Measurements from ENCODE around the gene OMP. TPM values are rescaled to one million over a fixed set of nuclear protein-coding genes. Genes with fewer than 3 reads are reported as not detected.

Gene OMP
- total and polyA plus RNA-seq, 2 of the 13 experiments (the other 11 are each of a cell fraction or from before 2014, with no cell fraction given), result not detected

DNA sequence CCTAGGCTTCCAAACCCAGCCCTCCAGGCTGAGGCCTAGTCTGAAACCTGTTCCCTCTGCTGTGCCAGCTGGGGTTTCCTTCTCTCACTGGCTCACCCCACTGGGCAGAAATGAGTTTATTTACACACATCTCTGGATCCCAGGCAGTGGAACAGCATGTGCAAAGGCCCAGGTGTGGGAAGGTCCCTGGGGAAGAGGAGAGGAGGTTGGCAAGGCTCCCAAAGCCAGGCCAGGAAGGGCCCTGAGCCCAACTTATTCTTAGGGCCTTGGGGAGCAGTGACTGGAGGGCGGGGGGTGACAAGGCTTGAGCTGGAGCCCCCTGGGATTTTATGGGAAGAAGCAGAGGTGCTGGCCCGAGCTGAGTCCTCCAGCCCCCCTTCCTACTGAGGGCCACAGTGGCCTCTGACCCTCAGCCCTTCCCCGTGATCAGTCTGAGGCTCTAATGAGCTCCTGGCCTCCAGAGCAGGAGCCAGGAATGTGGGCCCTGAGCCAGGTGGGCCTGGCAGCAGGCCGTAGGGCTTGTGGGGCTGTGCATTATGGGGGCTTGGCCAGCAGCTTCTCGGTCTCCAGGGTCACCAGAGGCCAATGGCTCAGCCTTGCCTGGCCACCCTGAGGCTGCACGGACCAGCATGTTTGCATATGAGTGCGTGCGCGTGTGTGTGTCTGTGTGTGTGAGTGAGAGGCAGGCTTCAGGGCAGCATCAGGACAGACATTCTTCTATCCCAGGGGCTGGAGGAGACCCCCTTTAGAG lies 28.3 kb downstream of the OMP start (continued):
- TF ChIP-seq, protein P1, sequence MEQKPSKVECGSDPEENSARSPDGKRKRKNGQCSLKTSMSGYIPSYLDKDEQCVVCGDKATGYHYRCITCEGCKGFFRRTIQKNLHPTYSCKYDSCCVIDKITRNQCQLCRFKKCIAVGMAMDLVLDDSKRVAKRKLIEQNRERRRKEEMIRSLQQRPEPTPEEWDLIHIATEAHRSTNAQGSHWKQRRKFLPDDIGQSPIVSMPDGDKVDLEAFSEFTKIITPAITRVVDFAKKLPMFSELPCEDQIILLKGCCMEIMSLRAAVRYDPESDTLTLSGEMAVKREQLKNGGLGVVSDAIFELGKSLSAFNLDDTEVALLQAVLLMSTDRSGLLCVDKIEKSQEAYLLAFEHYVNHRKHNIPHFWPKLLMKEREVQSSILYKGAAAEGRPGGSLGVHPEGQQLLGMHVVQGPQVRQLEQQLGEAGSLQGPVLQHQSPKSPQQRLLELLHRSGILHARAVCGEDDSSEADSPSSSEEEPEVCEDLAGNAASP (CRISPR knock-in tag; IDR thresholded peaks at IDR 0.05; ENCODE audit: borderline replicate concordance), result peak; percentile 93; the same call in 1 of the 2 replicates
- TF ChIP-seq ESRRA (CRISPR knock-in tag; IDR thresholded peaks at IDR 0.05; ENCODE audit: low read depth) (0 out of 2 replicates have a peak, but pooled peaks have one; percentile 37), RFX1 (IDR thresholded peaks at IDR 0.05) (peak; percentile 42; the same call in 1 of the 2 replicates), DPF2 (CRISPR knock-in tag; IDR thresholded peaks at IDR 0.05; ENCODE audit: borderline replicate concordance, low read depth) (peak; percentile 38; the same call in 1 of the 2 replicates), ZMAT3 (CRISPR knock-in tag; conservative IDR thresholded peaks at IDR 0.05) (0 out of 2 replicates have a peak, but pooled peaks have one; percentile 34), SYNCRIP (IDR thresholded peaks at IDR 0.05; ENCODE audit: insufficient read depth, low read depth, low read length) (no peak), ZNF335 (CRISPR knock-in tag; IDR thresholded peaks at IDR 0.05) (0 out of 2 replicates have a peak, but pooled peaks have one; percentile 47), MTA1 (CRISPR knock-in tag; IDR thresholded peaks at IDR 0.05; ENCODE audit: borderline replicate concordance) (peak; percentile 92; the same call in 1 of the 2 replicates), GATAD2A (CRISPR knock-in tag; IDR thresholded peaks at IDR 0.05) (peak; percentile 64; the same call in 1 of the 2 replicates), ZBTB38 (CRISPR knock-in tag; IDR thresholded peaks at IDR 0.05) (peak; percentile 76), CHD4 (IDR thresholded peaks at IDR 0.05; ENCODE audit: borderline replicate concordance, low read length) (peak; percentile 71; the same call in 1 of the 2 replicates), NCOA2 (CRISPR knock-in tag; IDR thresholded peaks at IDR 0.05) (peak; percentile 46; the same call in 1 of the 2 replicates), SAFB2 (CRISPR knock-in tag; IDR thresholded peaks at IDR 0.05; ENCODE audit: borderline replicate concordance, low read depth) (peak; percentile 81; the same call in 1 of the 2 replicates), IRF2 (CRISPR knock-in tag; IDR thresholded peaks at IDR 0.05) (0 out of 2 replicates have a peak, but pooled peaks have one; percentile 64), ZNF143 (CRISPR knock-in tag; IDR thresholded peaks at IDR 0.05) (peak; percentile 79), ZNF607 (CRISPR knock-in tag; IDR thresholded peaks at IDR 0.05; ENCODE audit: borderline replicate concordance) (peak; percentile 77; the same call in 1 of the 2 replicates), EZH2 (conservative IDR thresholded peaks at IDR 0.05; ENCODE audit: low read depth, low read length) (no peak), GTF3A (CRISPR knock-in tag; conservative IDR thresholded peaks at IDR 0.05) (no peak), HDAC1 (CRISPR knock-in tag; IDR thresholded peaks at IDR 0.05) (peak; percentile 73), NONO (IDR thresholded peaks at IDR 0.05) (no peak), NONO (CRISPR knock-in tag; conservative IDR thresholded peaks at IDR 0.05) (0 out of 2 replicates have a peak, but pooled peaks have one; percentile 34)
- TF ChIP-seq, protein P2, sequence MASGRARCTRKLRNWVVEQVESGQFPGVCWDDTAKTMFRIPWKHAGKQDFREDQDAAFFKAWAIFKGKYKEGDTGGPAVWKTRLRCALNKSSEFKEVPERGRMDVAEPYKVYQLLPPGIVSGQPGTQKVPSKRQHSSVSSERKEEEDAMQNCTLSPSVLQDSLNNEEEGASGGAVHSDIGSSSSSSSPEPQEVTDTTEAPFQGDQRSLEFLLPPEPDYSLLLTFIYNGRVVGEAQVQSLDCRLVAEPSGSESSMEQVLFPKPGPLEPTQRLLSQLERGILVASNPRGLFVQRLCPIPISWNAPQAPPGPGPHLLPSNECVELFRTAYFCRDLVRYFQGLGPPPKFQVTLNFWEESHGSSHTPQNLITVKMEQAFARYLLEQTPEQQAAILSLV (CRISPR knock-in tag; IDR thresholded peaks at IDR 0.05; ENCODE audit: borderline replicate concordance), result 0 out of 2 replicates have a peak, but pooled peaks have one; percentile 66
- TF ChIP-seq, protein P3, sequence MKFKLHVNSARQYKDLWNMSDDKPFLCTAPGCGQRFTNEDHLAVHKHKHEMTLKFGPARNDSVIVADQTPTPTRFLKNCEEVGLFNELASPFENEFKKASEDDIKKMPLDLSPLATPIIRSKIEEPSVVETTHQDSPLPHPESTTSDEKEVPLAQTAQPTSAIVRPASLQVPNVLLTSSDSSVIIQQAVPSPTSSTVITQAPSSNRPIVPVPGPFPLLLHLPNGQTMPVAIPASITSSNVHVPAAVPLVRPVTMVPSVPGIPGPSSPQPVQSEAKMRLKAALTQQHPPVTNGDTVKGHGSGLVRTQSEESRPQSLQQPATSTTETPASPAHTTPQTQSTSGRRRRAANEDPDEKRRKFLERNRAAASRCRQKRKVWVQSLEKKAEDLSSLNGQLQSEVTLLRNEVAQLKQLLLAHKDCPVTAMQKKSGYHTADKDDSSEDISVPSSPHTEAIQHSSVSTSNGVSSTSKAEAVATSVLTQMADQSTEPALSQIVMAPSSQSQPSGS (CRISPR knock-in tag; IDR thresholded peaks at IDR 0.05), result 0 out of 2 replicates have a peak, but pooled peaks have one; percentile 38
- TF ChIP-seq, protein P4, sequence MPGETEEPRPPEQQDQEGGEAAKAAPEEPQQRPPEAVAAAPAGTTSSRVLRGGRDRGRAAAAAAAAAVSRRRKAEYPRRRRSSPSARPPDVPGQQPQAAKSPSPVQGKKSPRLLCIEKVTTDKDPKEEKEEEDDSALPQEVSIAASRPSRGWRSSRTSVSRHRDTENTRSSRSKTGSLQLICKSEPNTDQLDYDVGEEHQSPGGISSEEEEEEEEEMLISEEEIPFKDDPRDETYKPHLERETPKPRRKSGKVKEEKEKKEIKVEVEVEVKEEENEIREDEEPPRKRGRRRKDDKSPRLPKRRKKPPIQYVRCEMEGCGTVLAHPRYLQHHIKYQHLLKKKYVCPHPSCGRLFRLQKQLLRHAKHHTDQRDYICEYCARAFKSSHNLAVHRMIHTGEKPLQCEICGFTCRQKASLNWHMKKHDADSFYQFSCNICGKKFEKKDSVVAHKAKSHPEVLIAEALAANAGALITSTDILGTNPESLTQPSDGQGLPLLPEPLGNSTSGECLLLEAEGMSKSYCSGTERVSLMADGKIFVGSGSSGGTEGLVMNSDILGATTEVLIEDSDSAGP (CRISPR knock-in tag; IDR thresholded peaks at IDR 0.05; ENCODE audit: borderline replicate concordance), result peak; percentile 52; the same call in 1 of the 2 replicates

Measured in HepG2 (cell line).